BE2C (cell line): ENCODE data around the gene ADA.

Source experiments
- DNase-seq: peaks from one replicate; pipeline ENCODE4 v3.0.0-alpha.2; 2020
- H3K27me3 ChIP-seq: fragments of 250-450 bp; sonication (Bioruptor Pico); 2 replicates; pipeline ENCODE4 v1.5.1; 2020; ENCODE audit warnings: mild to moderate bottlenecking
- H3K36me3 ChIP-seq: fragments of 250-450 bp; sonication (Bioruptor Pico); 2 replicates; pipeline ENCODE4 v1.5.1; 2020; ENCODE audit warnings: mild to moderate bottlenecking
- H3K4me1 ChIP-seq: fragments of 250-450 bp; sonication (Bioruptor Pico); 2 replicates; pipeline ENCODE4 v1.5.1; 2020
- H3K4me3 ChIP-seq: 2 replicates; pipeline ENCODE4 v1.5.1; 2011; ENCODE audit warnings: low read depth, low read length
- H3K9me3 ChIP-seq: fragments of 250-450 bp; sonication (Bioruptor Pico); 2 replicates; pipeline ENCODE4 v1.5.1; 2020
- TF ChIP-seq, protein P1 (sequence below): IDR thresholded peaks from 2 replicates; pipeline ENCODE4 v1.5.1; 2012; ENCODE audit warnings: mild to moderate bottlenecking, low read depth, low read length

ADA gene

DNA sequence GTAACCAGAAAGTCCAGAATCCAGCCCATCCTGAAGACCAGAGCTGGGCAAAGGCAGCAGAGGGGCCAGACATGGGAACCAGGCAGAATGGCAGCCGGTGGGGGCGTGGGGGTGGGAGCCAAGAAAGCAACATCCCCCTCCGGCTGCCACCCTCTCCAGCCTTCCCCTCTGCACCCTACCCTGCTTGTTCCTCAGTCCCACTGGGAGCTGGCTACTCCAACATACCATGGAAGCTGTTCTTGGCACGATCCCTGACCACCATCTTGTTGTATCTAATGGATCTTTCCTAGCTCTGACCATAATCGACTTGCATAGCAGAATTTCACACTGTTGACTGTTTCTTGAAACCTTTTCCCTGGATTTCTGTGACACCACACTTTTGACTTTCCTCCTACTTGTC lies 30.2 kb downstream of the ADA start:
- Histone ChIP-seq H3K4me1 (no peaks in the 10 kb centered on the region), H3K27me3 (no peaks in the 10 kb centered on the region), H3K4me3 (no peak overlapping the region), H3K9me3 (no peaks in the 10 kb centered on the region), H3K36me3 (no peaks in the 10 kb centered on the region)
- no peak for DNase-seq
- TF ChIP-seq, protein P1, sequence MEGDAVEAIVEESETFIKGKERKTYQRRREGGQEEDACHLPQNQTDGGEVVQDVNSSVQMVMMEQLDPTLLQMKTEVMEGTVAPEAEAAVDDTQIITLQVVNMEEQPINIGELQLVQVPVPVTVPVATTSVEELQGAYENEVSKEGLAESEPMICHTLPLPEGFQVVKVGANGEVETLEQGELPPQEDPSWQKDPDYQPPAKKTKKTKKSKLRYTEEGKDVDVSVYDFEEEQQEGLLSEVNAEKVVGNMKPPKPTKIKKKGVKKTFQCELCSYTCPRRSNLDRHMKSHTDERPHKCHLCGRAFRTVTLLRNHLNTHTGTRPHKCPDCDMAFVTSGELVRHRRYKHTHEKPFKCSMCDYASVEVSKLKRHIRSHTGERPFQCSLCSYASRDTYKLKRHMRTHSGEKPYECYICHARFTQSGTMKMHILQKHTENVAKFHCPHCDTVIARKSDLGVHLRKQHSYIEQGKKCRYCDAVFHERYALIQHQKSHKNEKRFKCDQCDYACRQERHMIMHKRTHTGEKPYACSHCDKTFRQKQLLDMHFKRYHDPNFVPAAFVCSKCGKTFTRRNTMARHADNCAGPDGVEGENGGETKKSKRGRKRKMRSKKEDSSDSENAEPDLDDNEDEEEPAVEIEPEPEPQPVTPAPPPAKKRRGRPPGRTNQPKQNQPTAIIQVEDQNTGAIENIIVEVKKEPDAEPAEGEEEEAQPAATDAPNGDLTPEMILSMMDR = no peak

- Histone ChIP-seq H3K4me3 (no peak overlapping the region), H3K27me3 (no peaks in the 10 kb centered on the region), H3K9me3 (no peaks in the 10 kb centered on the region), H3K36me3 (no peaks in the 10 kb centered on the region), H3K4me1 (no peaks in the 10 kb centered on the region)
- DNase-seq = no peak
- TF ChIP-seq, protein P1 = no peak
These were observed 31.5 kb downstream of the ADA start for GRCh38 chr20:44620030-44620429.

DNA sequence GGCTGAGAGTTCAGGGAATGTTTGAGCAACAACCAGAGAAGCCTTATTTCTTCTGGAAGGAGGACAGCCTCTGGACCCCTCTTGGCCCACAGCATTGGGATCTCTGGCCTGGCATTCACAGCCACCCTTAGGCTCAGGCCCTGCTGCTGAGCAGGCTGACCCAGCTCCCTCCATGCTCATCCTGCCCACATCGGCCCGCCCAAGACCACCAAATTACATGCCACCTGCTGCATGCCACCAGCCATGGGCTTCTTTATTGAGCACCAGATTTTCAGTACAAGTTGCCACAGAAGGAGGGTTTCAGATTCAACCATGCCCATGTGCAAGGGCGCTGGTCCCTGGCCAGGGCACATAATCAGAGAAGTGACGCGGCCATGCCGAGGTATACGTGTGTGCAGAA lies 32.2 kb downstream of the ADA start:
- Histone ChIP-seq H3K9me3 (no peaks in the 10 kb centered on the region), H3K27me3 (no peaks in the 10 kb centered on the region), H3K36me3 (no peaks in the 10 kb centered on the region), H3K4me3 (no peak overlapping the region), H3K4me1 (no peaks in the 10 kb centered on the region)
- TF ChIP-seq, protein P1 = no peak
- DNase-seq = no peak

DNA sequence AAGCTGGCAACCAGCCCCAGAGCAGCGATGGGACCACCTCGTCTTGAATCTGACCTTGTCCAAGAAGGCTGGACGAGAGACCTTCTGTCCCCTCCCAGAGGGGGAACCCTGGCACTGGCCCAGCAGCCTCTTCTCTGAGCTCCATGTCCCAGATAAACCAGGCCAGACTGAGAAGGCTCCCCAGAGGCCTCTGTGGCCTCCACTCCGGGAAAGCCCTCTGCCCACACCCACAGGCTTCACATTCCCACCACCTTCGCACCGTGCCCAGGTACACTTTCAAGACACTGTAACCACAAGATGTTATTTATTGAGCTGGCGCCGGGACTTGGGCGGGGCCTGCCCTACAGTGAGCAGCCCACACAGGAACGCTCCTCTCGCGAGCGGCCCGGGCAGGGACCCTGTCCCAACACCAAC lies 33.2 kb downstream of the ADA start:
- no peaks in the 10 kb centered on the region for H3K36me3 ChIP-seq
- H3K4me1 ChIP-seq = no peaks in the 10 kb centered on the region
- no peaks in the 10 kb centered on the region for H3K27me3 ChIP-seq
- H3K4me3 ChIP-seq = no peak overlapping the region
- TF ChIP-seq, protein P1 = no peak
- DNase-seq = no peak
- no peaks in the 10 kb centered on the region for H3K9me3 ChIP-seq

DNA sequence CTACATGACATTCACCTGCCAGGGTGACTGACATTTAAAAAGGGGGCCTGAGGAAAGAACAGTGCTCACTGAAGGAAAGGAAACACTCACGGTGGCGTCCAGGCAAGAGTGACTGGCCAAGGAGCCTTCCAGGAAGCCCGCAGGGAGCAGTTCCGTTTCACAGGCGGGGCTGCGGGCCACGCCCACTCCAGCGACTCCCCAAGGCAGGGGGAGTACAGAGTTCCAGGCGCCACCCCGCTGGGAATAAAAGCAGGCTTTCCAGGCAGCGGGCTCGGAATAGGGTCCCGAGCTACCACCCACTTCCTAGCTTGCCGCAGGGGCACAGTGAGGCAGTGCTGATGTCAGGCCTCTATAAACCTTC lies 34.9 kb downstream of the ADA start:
- DNase-seq = no peak
- Histone ChIP-seq H3K4me1 (no peaks in the 10 kb centered on the region), H3K36me3 (no peaks in the 10 kb centered on the region), H3K27me3 (no peaks in the 10 kb centered on the region), H3K4me3 (no peak overlapping the region), H3K9me3 (no peaks in the 10 kb centered on the region)
- TF ChIP-seq, protein P1 = no peak

- no peaks in the 10 kb centered on the region for H3K27me3 ChIP-seq
- TF ChIP-seq, protein P1 = no peak
- H3K36me3 ChIP-seq = no peaks in the 10 kb centered on the region
- no peak for DNase-seq
- no peaks in the 10 kb centered on the region for H3K9me3 ChIP-seq
- H3K4me1 ChIP-seq = no peaks in the 10 kb centered on the region
- H3K4me3 ChIP-seq = no peak overlapping the region
These were observed 35.5 kb downstream of the ADA start for GRCh38 chr20:44615876-44616603.
